GM23248 (cell line): ENCODE results near the gene RNASE7. TPM values are rescaled to one million over a fixed set of nuclear protein-coding genes. Genes with fewer than 3 reads are reported as not detected.

Experiments used
- DNase-seq: peaks from one replicate; pipeline ENCODE4 v3.0.0-alpha.2; 2015
- H2AFZ ChIP-seq: fragments of 200-600 bp; sonication (generic); 2 replicates; pipeline ENCODE4 v1.6.1; 2016; ENCODE audit warnings: antibody characterized with exemption
- H3F3A ChIP-seq: fragments of 200-600 bp; sonication (generic); 2 replicates; pipeline ENCODE4 v1.6.1; 2016; ENCODE audit warnings: mild to moderate bottlenecking, antibody characterized with exemption, mixed run types; ENCODE audit not compliant: insufficient read depth
- H3K27ac ChIP-seq: fragments of 200-600 bp; sonication (generic); 2 replicates; pipeline ENCODE4 v1.5.1; 2016; ENCODE audit warnings: mild to moderate bottlenecking
- H3K27me3 ChIP-seq: fragments of 200-600 bp; sonication (generic); replicated peaks from 2 replicates; pipeline ENCODE4 v1.6.1; 2016; ENCODE audit warnings: mild to moderate bottlenecking; ENCODE audit not compliant: insufficient read depth
- H3K36me3 ChIP-seq: fragments of 200-600 bp; sonication (generic); 2 replicates; pipeline ENCODE4 v1.6.1; 2016; ENCODE audit warnings: low read depth, mild to moderate bottlenecking
- H3K4me1 ChIP-seq: fragments of 200-600 bp; sonication (generic); 2 replicates; pipeline ENCODE4 v1.6.1; 2016; ENCODE audit warnings: mild to moderate bottlenecking; ENCODE audit not compliant: insufficient read depth
- H3K4me2 ChIP-seq: fragments of 200-600 bp; sonication (generic); one replicate; pipeline ENCODE4 v1.6.1; 2016; ENCODE audit warnings: mild to moderate bottlenecking; ENCODE audit not compliant: unreplicated experiment
- H3K4me3 ChIP-seq: fragments of 200-600 bp; sonication (generic); 2 replicates; pipeline ENCODE4 v1.5.1; 2016; ENCODE audit warnings: mild to moderate bottlenecking
- H3K79me2 ChIP-seq: fragments of 200-600 bp; sonication (generic); 2 replicates; pipeline ENCODE4 v1.6.1; 2016; ENCODE audit warnings: mild to moderate bottlenecking; ENCODE audit not compliant: insufficient read depth
- H3K9ac ChIP-seq: fragments of 200-600 bp; sonication (generic); 2 replicates; pipeline ENCODE4 v1.6.1; 2016; ENCODE audit warnings: mild to moderate bottlenecking
- H3K9me2 ChIP-seq: fragments of 200-600 bp; sonication (generic); 2 replicates; pipeline ENCODE4 v1.6.1; 2016; ENCODE audit warnings: mixed run types, mild to moderate bottlenecking, moderate library complexity; ENCODE audit not compliant: insufficient read depth
- H3K9me3 ChIP-seq: fragments of 200-600 bp; sonication (generic); one replicate; pipeline ENCODE4 v1.6.1; 2017; ENCODE audit warnings: low read depth
- H4K20me1 ChIP-seq: fragments of 200-600 bp; sonication (generic); 2 replicates; pipeline ENCODE4 v1.6.0; 2016; ENCODE audit not compliant: insufficient read depth
- EZH2 ChIP-seq: fragments of 200-600 bp; sonication (generic); IDR thresholded peaks from 2 replicates; pipeline ENCODE4 v1.6.1; 2018; ENCODE audit warnings: antibody characterized with exemption, mild to moderate bottlenecking; ENCODE audit not compliant: insufficient read depth, poor library complexity, severe bottlenecking
- EZH2phosphoT487 ChIP-seq: fragments of 200-600 bp; sonication (generic); IDR thresholded peaks from 2 replicates; pipeline ENCODE4 v1.6.1; 2018; ENCODE audit warnings: antibody characterized with exemption, moderate library complexity, mild to moderate bottlenecking, low read depth; ENCODE audit not compliant: insufficient read depth
- WGBS, 2 experiments: methylation state at CpG; one replicate each; pipeline ENCODE4 v1.1.6; 2015 to 2017; ENCODE audit warnings: low lambda C conversion rate in 2 of 2, low coverage in 1 of 2; ENCODE audit errors: missing lambda C conversion rate in 2 of 2; 5-methylcytosine and 5-hydroxymethylcytosine counted together
- in situ Hi-C: fragments of 300-500 bp; cut with MboI; formaldehyde crosslinking; loops from 2 replicates; pipeline ENCODE4 v1.15.0; 2020
- polyA plus RNA-seq: library from polyadenylated mRNA; unstranded; fragments of >200 nt; fragmentation: Nextera tagmentation; extraction: Ambion mirVana; gene quantifications from 2 replicates; pipeline ENCODE4 v1.2.1, GENCODE V29; 2016
- total RNA-seq: library from RNA; depleted of rRNA; stranded (reverse); fragments of >200 nt; shearing (Covaris generic); gene quantifications from 2 replicates; pipeline ENCODE4 v1.2.3, GENCODE V29; 2014

RNASE7 gene
- total and polyA plus RNA-seq, 2 experiments from 2014 or later: not detected

DNA sequence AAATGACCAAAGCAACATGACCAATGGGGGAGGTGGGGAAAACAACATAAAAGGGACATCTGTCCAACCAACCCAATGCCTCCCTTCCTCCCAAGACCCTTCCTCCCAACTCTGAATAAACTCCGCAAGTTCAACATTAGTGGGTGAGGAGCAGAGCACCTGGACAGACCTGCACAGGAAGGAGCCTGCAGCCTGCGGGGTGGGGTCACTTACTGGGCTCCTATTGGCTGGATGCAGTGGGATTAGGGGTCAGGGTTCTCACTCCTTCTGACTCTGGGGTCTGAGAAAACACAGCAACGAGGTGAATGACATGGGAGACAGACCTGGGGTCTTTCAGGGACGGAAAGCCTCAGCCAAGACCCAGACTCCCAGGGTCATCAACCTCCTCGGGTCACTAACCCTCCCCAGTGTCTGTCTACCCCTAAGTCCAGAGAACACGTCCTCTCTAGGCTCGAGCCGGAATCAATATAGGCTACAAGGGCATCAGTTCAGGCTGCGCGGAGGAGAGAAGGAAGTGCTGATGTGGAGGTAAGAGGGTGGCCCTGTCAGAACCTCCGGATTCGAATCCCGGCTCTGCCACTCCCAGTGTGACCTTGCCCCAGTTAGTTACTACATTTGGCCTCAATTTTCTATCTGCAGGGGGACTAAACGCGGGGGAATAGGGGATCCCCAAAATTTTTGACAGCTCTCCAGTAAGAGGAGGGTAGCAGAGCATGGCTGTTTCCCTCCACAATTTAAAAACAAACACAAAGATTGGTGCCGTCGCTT, 18.2 kb upstream of the RNASE7 start:
- peak overlapping the region; percentile 51; the same call in 1 of the 2 replicates for H3K4me3 ChIP-seq
- in situ Hi-C loops: no loop called here

DNA sequence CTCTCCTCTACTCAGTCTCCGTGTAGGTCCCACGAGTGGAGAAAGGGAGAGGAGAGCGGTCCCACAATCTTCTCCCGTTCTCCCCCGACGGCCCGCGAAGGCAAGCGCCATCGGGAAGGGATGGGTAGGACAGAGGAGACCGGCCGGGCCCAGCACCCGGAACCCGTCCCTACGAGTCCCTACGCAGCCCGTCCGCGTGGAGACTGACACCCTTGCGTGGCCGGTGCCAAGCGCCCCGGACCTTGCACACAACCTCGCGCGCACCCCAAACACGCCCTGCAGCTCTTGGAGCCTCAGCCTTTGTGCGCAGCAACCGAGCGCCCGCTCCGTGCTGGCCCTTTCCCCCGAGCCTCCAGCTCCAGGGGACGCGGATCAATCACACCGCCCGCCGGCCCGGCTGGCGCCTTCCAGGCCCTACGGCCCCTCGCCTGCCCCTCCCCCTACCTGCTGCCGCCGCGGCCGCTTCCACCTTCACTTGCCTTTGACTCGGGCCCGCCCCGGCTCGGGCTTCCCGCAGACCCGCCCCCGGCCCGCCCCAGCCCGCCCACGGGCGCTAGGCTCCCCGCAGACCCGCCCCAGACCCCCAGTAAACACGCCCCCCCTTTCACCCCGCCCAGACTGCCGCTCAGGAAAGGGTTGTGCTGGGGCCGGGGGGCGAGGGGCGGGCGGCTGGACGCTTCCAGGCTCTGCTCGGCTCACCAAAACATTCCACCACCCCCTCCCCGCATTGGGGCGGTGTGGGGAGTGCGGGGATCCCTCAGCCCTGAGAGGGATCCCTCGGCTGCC, 17.4 kb upstream of the RNASE7 start, which contains the start of gene NDRG2:
TSS of gene NDRG2 (minus strand) at position 477 of the 786 bp plus-strand sequence. CDS start 1,746 bp downstream, outside the sequence.
- TF ChIP-seq EZH2phosphoT487 (no peak), EZH2 (peak; percentile 37)
- in situ Hi-C loops: no loop called here
- H4K20me1 ChIP-seq: no peaks in the 10 kb centered on the region
- no peak within 1 kb of the TSS for H3K9ac ChIP-seq
- no peak within 1 kb of the TSS for H3K27ac ChIP-seq
- H2AFZ ChIP-seq: 0 out of 2 replicates have a peak within 1 kb of the TSS, but pooled peaks have one; percentile 18
- peak within 1 kb of the TSS; percentile 68 for H3K4me2 ChIP-seq
- H3K4me3 ChIP-seq: peak within 1 kb of the TSS; percentile 51
- H3K4me1 ChIP-seq: no peaks in the 10 kb centered on the region
- no peaks in the 10 kb centered on the region for H3K36me3 ChIP-seq
- no peaks in the 10 kb centered on the region for H3F3A ChIP-seq
- peak; percentile 37 for DNase-seq
- H3K27me3 ChIP-seq: peaks cover 32% of the 10 kb centered on the region
- 3% methylated on average over 19 to 64 of the region's 72 CpGs for WGBS, 2 experiments
- no peaks in the 10 kb centered on the region for H3K79me2 ChIP-seq
- H3K9me3 ChIP-seq: no peaks in the 10 kb centered on the region
- H3K9me2 ChIP-seq: no peaks in the 10 kb centered on the region

More for the DNA sequence above, 18.2 kb upstream of the RNASE7 start:
- 0 out of 2 replicates have a peak overlapping the region, but pooled peaks have one; percentile 18 for H2AFZ ChIP-seq
- H3K27me3 ChIP-seq: peaks cover 32% of the 10 kb centered on the region
- H3K4me2 ChIP-seq: peak overlapping the region; percentile 68
- no peaks in the 10 kb centered on the region for H3K9me2 ChIP-seq
- H3K4me1 ChIP-seq: no peaks in the 10 kb centered on the region
- no peak overlapping the region for H3K27ac ChIP-seq
- no peaks in the 10 kb centered on the region for H3K9me3 ChIP-seq
- WGBS, 2 experiments: 45 to 53% methylated on average over 15 to 17 of the region's 17 CpGs
- H3K9ac ChIP-seq: no peak overlapping the region
- TF ChIP-seq EZH2phosphoT487: no peak
- peak; percentile 81 for TF ChIP-seq EZH2
- no peaks in the 10 kb centered on the region for H3F3A ChIP-seq
- DNase-seq: no peak
- no peaks in the 10 kb centered on the region for H4K20me1 ChIP-seq
- no peaks in the 10 kb centered on the region for H3K36me3 ChIP-seq
- H3K79me2 ChIP-seq: no peaks in the 10 kb centered on the region

DNA sequence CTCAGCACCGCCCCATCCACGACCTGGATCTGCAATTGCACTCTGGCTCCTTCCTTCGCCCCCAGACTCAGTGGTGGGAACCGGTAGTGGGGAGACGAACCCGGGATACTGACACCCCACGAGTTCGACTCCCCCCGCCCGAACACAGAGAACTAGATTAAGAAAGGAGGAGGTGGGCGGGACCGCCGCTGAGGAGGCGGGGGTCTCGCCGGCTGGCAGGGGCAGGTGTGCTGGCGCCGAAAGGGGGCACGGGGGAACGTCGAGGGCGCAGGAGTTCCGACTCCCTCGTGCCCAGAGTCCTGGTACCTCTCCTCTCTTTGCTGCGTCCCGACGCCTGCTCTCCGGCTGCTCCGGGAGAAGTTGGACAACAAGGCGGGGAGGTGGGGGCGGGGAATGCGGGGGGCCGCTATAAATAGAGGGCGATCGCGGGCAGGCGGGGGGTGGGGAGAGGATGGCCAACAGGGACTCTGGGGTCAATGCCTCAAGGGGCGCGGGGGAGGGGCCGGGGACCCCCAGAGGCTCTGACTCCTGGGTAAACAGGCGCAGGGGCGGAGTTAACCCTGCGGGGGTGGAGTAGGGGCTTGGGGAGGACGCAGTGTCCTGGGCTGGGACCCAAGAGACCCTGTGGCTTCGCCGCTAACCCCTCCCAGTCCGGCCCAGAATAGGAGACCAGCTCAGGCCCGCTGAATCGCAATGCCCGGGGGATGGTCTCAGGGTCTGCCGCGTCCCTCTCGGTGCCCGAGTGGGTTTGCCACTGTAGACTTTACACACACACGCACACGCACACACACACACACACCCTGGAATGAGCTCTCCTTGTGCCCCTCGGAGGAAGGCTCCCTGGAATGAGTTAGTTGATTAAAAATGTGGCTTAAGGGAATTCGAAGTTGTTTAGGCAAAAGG, 16.5 kb upstream of the RNASE7 start:
- Histone ChIP-seq H3K4me2 (peak overlapping the region; percentile 68), H3K36me3 (no peaks in the 10 kb centered on the region), H3K9me2 (no peaks in the 10 kb centered on the region), H3K27me3 (peaks cover 32% of the 10 kb centered on the region), H2AFZ (no peak overlapping the region), H3K9ac (no peak overlapping the region), H3K27ac (no peak overlapping the region), H3F3A (no peaks in the 10 kb centered on the region), H3K4me3 (peak overlapping the region; percentile 51), H3K79me2 (no peaks in the 10 kb centered on the region), H3K4me1 (no peaks in the 10 kb centered on the region), H4K20me1 (no peaks in the 10 kb centered on the region), H3K9me3 (no peaks in the 10 kb centered on the region)
- 8 to 12% methylated on average over 28 to 58 of the region's 58 CpGs for WGBS, 2 experiments
- in situ Hi-C loops: no loop called here
- no peak for DNase-seq
- TF ChIP-seq EZH2phosphoT487: no peak
- peak; percentile 33 for TF ChIP-seq EZH2
